Endothelial cell (in vitro differentiated cells): ENCODE measurements around the gene CDPF1. TPM values are rescaled to one million over a fixed set of nuclear protein-coding genes. Genes with fewer than 3 reads are reported as not detected.

Experiments used
- DNase-seq: peaks from one replicate; pipeline ENCODE4 v3.0.0; 2021; ENCODE audit warnings: low spot score
- H3K27ac Mint-ChIP-seq: one replicate; pipeline ENCODE4 v1.8.0; 2021; ENCODE audit warnings: mixed read lengths, inconsistent platforms; ENCODE audit not compliant: unreplicated experiment
- H3K27me3 Mint-ChIP-seq: one replicate; pipeline ENCODE4 v1.8.0; 2021; ENCODE audit warnings: mild to moderate bottlenecking, moderate library complexity, mixed read lengths, inconsistent platforms; ENCODE audit not compliant: unreplicated experiment
- H3K36me3 Mint-ChIP-seq: one replicate; pipeline ENCODE4 v1.8.0; 2021; ENCODE audit warnings: mild to moderate bottlenecking, low read depth, mixed read lengths, inconsistent platforms; ENCODE audit not compliant: unreplicated experiment
- H3K4me1 Mint-ChIP-seq: one replicate; pipeline ENCODE4 v1.8.0; 2021; ENCODE audit warnings: mild to moderate bottlenecking, mixed read lengths, inconsistent platforms; ENCODE audit not compliant: unreplicated experiment
- H3K4me3 Mint-ChIP-seq: one replicate; pipeline ENCODE4 v1.8.0; 2021; ENCODE audit warnings: mild to moderate bottlenecking, mixed read lengths, inconsistent platforms; ENCODE audit not compliant: unreplicated experiment
- H3K9me3 Mint-ChIP-seq: one replicate; pipeline ENCODE4 v1.8.0; 2021; ENCODE audit warnings: mixed read lengths, inconsistent platforms; ENCODE audit not compliant: unreplicated experiment
- total RNA-seq: library from RNA; stranded (reverse); fragmentation: NEBNext Ultra II Directional; extraction: Animal tissue kit (Norgen Biotek cat#: 25700); gene quantifications from one replicate; pipeline ENCODE4 v1.2.1, GENCODE V29; 2021; ENCODE audit not compliant: unreplicated experiment
- TF ChIP-seq, protein P1 (sequence below): fragments of 200-600 bp; sonication (generic); IDR thresholded peaks from one replicate; pipeline ENCODE4 v1.5.0; 2021; ENCODE audit warnings: antibody characterized with exemption; ENCODE audit not compliant: unreplicated experiment

CDPF1 gene
- total RNA-seq, 1 donor from 2014 or later: 8.5 TPM

DNA sequence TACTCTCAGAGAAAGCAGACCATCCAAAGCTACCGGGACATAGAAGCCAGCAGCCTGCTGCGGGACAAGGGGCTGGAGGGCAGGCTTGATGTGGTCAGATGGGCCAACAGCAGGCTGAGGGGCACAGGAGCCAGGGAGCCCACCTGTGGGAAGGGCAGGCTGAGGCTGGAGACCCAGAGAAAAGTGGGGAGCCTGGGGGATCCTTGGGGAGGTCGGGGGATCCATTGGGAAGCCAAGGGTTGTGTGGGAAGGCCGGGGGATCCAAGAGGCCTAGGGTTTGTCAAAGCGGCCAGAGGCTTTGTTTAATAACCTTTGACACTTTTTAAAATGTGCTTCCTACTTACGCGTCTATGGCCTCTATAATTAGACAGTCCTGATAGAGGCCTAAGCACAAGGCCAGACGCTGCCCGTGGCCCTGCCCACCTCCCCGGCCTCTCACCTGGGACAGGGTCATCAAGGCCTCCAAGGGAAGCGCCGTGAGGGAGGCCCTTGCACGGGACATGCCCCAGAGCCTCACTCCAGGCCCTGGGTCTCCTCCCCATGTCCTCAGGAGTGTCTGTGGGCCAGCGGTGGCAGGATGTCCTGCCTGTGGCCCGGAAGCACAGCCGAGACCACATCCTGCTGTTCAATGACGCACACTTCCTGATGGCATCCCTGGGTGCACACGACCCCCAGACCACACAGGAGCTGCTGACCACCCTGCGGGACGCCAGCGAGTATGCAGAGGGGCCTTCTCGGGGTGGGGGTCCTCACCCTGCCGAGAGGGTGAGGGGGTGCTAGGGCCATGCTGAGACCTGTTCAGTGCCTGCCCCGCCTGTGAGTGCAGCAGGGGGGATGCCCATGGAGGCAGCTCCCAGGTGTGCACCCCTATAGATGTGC is 38.0 kb upstream of the CDPF1 start:
- Mint-ChIP-seq H3K27me3 (peaks cover 10% of the 10 kb centered on the region), H3K27ac (peak overlapping the region; percentile 89), H3K9me3 (no peaks in the 10 kb centered on the region), H3K4me3 (peak overlapping the region; percentile 62), H3K4me1 (peaks cover 9% of the 10 kb centered on the region), H3K36me3 (peaks cover 34% of the 10 kb centered on the region)
- TF ChIP-seq, protein P1, sequence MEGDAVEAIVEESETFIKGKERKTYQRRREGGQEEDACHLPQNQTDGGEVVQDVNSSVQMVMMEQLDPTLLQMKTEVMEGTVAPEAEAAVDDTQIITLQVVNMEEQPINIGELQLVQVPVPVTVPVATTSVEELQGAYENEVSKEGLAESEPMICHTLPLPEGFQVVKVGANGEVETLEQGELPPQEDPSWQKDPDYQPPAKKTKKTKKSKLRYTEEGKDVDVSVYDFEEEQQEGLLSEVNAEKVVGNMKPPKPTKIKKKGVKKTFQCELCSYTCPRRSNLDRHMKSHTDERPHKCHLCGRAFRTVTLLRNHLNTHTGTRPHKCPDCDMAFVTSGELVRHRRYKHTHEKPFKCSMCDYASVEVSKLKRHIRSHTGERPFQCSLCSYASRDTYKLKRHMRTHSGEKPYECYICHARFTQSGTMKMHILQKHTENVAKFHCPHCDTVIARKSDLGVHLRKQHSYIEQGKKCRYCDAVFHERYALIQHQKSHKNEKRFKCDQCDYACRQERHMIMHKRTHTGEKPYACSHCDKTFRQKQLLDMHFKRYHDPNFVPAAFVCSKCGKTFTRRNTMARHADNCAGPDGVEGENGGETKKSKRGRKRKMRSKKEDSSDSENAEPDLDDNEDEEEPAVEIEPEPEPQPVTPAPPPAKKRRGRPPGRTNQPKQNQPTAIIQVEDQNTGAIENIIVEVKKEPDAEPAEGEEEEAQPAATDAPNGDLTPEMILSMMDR: no peak
- peak; percentile 56 for DNase-seq

DNA sequence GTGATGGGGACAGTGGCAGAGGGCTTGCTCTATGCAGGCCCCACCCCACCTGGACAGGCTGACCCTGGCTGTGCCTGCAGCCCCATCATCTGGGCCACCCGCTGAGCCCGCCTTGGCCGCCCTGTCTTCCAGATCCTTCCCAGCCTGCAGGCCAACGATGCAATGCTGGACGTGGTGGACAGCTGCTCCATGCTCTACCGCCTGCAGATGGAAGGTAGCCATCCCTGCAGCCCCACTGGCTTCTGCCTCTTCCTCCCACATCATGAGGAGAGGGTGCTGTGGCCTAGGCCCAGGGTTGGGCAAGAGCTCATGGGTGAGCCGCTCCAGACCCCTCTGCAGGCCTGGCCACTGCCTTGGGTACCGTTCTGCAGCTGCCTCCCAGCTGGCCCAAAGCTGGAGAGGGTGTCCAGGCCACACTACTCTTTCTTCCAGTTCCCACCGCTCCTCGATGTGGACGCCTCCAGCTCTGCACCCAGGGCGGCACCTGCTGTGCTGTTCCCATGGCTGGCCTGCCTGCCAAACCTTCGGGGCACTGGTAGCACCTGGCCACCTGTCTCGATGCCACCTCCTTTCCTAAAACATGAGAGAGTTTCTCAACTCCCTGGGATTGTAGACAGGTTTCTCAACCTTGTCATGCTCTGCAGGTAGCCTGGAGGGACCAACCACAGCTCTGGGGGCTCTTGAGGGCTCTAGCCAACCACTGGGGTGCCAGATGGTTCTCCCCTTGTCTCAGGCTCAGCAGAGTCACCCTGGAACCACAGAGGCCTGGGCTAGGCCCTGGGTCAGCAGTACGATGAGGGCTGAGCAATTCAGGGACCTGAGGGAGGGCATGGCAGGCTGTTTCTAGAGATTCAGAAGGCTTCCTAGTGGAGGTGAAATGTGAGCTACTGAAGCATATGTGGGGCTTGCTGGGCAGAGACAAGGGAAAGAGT is 37.1 kb upstream of the CDPF1 start:
- H3K4me1 Mint-ChIP-seq: peaks cover 9% of the 10 kb centered on the region
- peaks cover 30% of the 10 kb centered on the region for H3K36me3 Mint-ChIP-seq
- H3K4me3 Mint-ChIP-seq: peak overlapping the region; percentile 62
- TF ChIP-seq, protein P1: no peak
- no peaks in the 10 kb centered on the region for H3K9me3 Mint-ChIP-seq
- peaks cover 10% of the 10 kb centered on the region for H3K27me3 Mint-ChIP-seq
- DNase-seq: no peak
- H3K27ac Mint-ChIP-seq: peak overlapping the region; percentile 89

DNA sequence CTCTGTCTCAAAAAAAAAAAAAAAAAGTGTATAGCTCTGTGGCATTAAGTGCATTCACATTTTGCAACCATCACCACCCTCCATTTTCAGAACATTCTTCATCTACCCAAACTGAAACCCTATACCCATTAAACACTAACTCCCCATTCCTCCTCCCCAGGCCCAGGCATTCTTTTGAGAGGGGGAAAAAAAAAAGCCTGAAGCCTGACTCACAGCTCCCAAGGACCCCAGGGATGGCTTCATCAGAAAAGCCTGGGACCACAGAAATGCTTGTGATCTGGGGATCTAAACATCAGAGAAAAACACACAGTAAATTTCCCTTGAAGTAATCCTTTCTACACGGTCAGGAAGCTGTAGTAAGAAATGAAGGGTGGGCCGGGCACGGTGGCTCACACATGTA is 35.9 kb upstream of the CDPF1 start:
- Mint-ChIP-seq H3K27ac (no peak overlapping the region), H3K9me3 (no peaks in the 10 kb centered on the region), H3K4me3 (peak overlapping the region; percentile 77), H3K27me3 (peaks cover 10% of the 10 kb centered on the region), H3K36me3 (peaks cover 37% of the 10 kb centered on the region), H3K4me1 (peaks cover 9% of the 10 kb centered on the region)
- DNase-seq: no peak
- TF ChIP-seq, protein P1: no peak

DNA sequence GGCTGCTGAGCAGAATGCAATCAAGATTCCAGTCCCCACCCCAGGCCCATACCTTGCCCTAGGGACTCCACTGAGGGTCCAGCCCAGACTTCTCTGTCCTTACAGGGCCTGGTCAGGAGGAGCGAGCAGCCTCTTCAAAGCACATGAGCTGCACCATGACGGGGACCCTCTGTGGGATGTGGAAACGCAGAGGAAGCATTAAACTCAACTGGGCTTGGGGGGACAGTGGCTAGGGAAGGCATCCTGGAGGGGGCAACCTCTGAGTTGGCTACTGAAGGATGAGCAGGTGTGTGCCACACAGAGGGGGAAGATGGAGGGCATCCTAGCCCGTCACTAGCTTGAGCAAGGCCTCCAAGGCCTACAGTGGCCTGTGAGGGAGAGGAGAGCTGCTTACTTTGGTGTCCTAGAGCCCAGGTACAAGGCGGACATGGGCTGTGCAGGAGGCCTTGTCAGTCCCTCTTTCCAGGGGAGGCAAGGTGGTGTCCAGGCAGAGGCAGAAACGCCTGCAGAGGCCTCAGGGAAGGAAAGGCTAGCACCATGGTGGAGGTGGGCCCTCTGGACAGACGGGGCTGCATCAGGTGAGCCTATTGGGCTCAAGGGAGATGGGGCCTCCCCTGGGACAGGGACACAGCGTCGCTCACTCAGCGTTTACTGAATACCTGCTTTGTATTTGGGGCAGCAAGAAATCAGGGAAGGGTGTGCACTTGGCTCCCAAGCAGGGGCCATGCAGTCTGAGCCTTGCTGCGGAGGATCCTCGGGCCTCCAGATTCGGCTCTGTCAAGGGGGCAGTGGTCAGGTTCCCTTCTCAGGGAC is 32.0 kb upstream of the CDPF1 start:
- no peaks in the 10 kb centered on the region for H3K4me1 Mint-ChIP-seq
- DNase-seq: no peak
- H3K27me3 Mint-ChIP-seq: peaks cover 3% of the 10 kb centered on the region
- H3K4me3 Mint-ChIP-seq: peak overlapping the region; percentile 67
- H3K9me3 Mint-ChIP-seq: no peaks in the 10 kb centered on the region
- H3K36me3 Mint-ChIP-seq: peaks cover 41% of the 10 kb centered on the region
- TF ChIP-seq, protein P1: no peak
- no peak overlapping the region for H3K27ac Mint-ChIP-seq
